TTC549 (cell line): Measurements from ENCODE around the gene DDX5.
"Not testable (repeated sequence)": the region's sequence is repeated elsewhere in the genome, so short reads cannot be mapped to it uniquely, and the experiment has no call there.

Source experiments
- FAIRE-seq: peaks from 2 replicates; lab custom pipeline; 2012; peaks lifted over from hg19 to GRCh38; lab: Jason Lieb, UNC

Gene DDX5

DNA sequence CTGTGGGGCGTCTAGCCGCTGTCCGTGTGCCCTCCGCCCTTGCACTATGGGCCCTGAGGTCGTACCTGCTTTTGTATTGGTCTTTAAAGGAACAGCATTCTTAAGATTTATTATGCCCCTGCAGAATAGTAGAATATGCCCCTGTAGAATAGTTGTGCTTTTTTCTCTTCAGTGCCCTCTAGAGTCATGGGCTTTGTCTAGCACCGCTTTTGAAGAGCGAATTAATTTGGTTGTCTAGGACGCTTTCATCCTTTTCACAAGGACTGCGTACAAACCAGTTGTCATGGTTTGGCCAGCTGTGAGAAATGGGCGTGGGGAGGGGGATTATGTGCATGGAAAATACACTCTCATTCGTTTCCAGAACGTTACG is 1.3 kb upstream of the DDX5 start:
- no peak for FAIRE-seq

DNA sequence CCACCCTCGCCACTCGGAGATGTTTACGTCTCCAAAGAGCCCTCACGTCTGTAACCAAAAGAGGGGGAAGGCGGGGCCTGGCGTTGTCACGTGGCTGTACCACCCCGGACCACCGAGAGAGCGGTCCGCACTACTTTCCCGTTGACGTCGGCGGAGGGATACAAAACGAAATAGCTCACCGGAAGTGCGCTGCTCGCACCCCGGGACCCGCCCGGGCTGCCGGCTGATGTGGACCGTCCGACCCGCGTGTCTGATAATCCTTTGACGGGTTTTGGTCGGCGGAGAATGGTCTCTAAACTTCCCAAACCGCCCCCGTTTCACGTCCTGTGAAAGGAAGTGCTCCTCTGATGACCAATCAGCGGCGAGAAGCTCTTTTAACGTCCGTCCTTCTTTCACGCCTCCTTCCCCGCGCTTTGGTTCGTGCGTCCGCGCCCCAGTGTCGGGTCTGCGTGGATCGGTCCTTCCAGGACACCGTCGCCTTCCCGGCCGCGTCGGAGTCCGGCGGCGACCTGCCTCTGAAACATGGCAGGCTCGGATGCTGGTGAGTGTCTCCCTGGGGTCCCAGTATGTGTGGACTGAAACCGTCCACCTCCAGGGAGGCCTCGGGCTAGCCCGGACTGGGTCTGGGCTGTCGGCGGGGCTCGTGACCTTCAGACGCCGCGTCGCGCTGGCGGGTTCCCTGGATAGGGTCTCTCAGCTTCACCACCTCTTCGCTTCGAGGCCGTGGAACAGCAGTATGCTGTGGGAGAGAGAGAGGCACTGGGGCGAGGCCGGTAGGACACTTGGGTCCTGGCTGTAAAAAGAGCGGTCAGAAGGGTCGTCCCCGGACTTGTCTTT is 705 bp upstream of the DDX5 start, which contains the start of gene CEP95:
TSS of gene CEP95 (plus strand) at position 402 of the 837 bp plus-strand sequence. CDS start at position 523, 121 bp downstream.
- FAIRE-seq: no peak

DNA sequence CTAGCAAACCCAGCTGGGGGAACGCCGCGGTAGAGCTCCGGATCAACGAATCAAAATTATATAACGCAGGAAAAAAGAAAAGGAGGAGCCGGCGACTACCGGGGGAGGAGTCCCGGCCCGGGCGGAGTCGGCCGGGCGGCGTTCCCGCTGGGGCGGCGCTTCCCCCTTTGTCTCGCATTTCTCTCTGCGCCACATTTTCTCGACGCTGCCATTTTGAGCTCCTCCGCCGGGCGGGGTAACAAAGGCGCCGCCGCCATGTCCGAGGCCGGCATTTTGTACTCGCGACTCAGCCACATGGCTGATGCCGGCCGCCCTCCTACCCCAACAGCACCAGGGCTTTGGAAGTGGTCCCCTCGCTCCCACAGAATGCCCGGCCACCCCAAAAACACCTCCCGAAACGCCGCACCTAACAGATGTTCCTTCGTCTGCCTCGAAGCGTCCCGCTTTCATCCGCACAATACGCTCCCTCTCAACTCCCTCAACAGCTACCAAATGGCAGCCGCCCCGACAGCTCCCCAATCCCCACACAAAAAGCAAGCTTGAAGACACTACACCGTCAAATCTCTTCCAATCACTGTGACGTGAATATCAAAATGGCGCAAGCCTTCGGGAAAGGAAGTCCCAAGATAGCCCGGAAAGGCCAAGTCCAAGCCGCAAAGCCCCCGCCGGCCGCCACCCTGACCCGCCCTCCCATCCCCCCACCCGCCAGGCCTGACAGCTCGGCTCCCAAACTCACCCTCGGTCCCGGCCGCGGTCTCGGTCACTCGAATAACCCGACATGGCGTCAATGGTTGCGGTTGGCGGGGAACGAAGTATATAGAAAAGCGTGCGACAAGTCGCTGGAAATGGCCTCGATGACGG is 519 bp downstream of the DDX5 start:
- FAIRE-seq: no peak

DNA sequence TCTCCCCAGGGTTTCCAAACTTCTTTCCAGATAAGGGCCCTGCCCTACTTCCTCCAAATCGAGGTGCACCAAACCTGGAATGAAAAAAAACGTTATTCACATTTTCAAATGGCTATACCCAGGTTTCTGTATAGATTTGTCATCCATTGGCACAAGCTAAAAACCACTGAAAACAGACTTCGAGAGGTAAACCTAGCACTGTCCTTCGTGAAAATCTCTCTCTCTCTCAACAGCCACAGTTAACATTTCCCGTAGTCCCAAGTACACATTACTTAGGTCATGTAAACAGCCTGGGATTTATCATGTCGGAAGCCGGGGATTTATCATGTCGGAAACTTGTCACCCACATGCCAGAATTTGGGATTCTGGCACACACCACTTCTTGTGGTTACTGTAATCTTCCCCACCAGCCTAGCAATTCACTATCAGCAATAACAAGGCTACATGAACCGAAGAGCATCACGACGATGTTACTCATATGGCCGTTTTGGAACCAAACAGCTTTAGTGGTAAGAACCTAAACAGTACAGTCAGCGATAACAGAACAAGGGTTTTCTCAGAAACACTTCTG is 1.2 kb downstream of the DDX5 start:
- no peak for FAIRE-seq

DNA sequence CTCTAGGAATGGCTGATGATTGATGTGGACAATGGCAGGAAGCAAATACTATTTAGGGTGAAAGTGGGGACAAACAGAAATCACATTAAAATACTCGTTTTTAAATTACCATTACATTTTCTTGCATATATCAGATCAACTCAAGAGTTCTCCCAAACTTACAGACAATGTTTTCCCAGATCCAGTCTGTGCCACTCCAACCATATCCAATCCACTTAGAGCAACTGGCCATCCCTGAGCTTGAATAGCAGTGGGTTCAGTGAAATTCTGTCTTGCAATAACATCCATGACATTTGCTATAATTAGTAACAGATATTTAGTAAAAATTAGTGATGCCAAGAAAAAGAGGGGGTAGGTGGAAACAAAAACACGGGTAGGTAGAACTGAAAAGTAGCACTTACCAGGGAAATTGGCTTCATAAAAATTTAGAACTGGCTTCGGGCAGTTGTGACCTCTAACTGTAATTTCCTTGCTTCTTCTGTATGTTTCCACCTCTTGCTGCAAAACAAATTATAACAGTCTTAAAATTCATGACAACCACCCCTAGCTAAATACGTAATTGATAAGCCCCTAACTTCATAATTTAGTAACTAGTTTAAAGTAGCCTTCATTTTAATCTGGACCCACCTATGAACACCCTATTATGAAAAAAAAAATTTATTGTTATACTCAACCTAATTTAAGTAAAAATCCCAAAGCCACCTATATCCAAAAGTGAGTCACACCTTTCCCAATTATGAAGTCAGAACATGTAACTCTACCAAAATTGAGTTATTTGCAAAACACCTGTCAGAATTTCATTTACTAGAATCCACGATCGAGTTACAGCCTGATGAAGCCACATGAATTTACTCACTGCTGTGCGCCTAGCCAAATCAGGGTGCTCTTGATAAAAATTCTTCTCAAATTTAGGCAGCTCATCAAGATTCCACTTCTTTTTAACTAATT is 2.0 kb downstream of the DDX5 start:
- FAIRE-seq: no peak

DNA sequence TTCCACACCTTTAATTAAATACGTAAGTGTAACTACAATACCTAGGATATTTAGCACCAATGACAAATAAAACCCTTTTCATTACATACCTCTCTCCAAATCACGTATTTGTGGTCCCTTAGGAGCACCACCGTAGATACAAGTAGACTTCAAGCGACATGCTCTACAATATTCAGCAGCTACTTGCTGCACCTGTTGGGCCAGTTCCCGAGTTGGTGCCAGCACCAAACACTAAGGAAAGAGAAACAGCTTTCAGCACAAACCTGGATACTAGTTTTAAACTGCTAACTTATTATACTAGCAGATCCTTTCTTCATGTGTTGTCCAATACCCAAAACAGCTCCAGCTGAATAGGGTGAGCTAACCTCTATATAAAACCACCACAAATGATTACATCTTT is 2.7 kb downstream of the DDX5 start:
- no peak for FAIRE-seq

DNA sequence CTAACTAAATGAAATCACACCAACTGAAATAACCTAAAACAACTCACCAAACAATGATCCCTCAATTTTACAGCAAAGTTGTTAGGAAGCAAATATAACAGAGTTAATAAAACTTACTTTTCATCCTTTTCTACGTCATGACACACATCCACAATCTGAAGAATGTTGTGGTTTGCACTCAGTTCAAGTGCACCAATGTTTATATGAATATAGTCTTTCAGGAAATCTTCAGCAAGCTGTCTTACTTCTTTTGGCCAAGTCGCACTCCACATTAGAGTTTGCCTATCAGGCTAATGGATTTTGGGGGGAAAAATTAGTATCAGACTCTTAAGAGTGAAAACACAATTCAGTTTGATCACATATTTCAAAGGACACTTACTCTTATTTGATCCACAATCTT is 3.3 kb downstream of the DDX5 start:
- no peak for FAIRE-seq

DNA sequence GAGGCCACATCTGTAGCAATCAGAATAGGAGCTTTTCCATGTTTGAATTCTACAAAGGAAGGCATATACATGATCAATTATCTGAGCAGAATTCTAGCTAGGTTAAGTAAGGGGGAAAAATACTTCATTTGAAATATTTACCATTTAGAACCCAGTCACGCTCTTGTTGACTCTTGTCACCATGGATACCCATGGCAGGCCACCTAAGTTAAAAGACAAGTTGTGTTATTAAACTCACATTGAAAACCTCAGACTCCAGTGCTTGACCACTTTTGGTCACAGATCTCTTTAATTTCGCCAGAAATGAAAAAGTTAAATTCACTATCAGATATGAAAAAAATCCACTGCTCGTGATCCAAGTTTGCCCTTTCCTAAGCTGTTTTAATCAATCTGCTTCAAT is 4.1 kb downstream of the DDX5 start:
- no peak for FAIRE-seq

DNA sequence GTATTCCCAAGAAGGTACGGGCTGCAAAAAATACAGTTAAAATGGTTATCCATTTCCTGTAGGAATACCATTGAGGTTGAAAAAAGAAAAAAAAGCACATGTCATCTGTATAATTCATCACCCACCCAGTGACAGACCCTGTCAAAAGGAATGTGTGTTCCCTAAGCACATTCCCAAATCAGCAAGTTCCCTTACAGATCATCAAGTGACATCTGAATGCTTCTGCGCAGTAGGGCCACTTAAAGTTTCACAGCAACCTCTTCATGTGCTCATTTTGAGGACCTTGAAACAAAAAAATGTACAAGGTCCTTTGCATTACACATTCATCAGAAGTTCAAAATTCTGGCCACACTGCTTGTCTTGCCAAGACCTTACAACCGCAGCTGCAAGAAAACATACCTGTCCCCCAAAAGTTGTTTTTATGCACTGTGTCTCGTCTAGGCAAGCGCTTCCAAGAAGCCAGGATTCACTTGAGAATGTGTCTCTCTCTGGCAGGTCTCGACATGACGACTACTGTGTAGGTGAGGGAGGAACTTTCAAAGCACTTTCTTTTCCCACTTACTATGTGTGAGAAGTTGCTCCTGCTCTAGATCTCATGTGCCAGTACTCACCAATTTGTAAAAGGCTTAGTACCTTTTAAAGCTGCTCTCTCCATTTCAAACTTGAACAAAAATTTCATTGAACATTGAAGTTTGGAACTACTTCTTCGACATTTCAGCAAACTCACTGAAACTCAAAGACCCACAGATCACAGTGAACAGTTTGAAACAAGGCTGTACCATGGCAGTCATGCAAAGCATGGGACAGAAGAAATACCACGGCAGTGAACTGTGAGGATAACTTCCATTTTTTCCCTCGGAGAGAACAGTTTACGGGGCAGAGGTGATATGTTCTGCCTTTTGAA is 5.0 kb downstream of the DDX5 start:
- FAIRE-seq: no peak

DNA sequence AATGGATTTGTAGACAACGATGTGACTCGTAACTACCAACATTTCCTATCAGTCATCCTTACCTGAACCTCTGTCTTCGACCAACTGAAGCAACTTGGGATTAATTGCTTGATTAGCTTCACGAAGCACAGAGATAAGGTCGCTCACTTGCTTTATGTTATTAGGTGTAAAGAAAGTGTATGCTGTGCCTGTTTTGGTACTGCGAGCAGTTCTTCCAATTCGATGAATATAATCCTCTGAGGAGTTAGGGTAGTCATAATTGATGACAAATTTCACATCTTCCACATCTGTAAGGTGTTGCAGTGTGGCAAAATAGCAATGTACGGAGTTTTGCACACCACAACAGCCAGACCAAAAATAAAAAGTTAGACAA is 5.6 kb downstream of the DDX5 start:
- no peak for FAIRE-seq

DNA sequence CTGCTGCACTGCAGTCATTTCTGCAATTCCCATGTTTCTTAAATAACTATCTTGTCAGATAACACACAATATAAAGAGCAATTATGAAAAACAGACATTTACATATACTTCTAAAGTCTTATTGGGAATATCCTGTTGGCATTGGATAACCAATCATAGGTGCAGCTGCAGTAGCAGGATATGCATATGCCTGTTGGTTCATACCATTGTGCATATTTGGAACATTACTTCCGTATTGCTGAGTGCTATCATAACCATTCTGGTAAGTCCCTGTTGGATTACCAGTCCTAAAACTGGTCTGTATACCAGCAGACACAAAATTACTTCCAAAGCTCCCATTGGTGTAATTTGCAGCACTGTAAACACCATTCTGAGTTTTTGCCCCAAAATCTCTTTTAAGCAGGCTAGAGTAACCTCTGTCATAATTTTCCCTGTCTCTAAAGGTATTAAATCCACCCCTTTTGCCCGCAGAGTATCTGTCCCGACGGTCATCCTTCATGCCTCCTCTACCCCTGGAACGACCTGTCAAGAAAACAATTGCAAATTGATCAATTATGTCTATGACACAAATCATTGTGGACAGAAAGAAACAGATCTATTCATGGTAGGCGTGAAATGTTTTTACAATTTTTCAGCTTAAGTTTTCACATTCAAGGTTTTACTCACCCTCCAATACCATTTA is 6.1 kb downstream of the DDX5 start:
- FAIRE-seq: no peak

DNA sequence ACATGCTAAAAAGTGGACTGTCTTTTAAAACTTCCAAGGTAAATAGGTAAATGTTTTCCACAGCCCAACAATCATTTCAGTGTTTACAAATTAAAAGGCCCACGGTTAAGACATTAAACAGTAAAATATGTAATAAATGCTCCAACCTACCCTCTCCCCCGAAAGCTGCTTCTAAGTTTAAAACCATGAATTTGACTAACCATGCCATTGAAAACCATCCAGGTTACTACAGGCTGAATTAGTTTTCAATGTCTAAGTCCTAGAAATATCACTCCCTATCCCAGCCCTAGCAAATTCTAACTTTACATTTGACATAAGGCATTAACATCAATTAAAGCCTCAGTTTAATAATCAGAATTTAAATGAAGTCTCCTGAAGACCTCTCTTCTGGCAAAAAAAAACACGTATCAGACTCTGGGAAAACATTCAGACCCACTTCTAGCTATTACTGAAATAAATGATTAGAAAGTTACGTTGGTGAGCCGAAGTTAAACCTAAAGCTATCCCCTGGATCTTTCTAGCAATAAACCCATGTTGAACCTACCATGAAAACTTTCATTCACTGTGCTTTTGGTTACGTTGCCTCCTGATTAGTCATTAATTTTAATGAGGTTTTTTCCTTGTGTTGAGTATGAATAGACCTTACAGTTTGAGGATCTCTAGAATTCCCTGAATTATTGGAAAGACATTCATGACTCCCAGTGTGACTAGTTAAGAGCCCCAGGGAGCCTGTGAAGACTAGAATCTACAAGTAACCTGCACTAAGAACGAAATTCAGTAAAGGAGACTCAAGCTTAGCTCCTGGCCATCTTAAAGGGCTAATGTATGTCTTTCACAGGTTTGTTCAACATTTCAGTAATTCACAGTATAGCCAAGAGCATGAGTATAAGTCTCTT is 7.5 kb downstream of the DDX5 start:
- FAIRE-seq: no peak

DNA sequence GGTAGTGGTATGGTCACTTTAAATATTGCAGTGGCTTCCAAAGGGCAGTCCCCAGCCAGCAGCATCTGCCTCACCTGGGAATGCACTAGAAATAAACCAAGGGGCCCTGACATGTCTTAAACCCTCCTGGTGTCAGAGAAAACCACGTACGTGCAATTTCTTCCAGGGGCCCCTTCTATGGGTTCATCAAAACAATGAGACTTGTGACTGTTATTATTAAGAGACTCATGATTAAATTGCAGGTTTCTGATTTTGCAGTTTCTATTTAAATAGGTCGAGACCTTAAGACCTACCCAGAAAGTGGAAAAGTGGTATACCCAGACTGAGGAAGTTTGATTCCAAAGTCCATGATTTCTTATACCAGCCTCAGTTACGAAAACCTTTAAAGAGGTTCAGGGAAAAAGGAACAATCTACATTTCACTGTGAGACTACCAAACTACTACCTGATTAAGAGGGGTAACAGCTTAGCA is 8.5 kb downstream of the DDX5 start:
- no peak for FAIRE-seq

DNA sequence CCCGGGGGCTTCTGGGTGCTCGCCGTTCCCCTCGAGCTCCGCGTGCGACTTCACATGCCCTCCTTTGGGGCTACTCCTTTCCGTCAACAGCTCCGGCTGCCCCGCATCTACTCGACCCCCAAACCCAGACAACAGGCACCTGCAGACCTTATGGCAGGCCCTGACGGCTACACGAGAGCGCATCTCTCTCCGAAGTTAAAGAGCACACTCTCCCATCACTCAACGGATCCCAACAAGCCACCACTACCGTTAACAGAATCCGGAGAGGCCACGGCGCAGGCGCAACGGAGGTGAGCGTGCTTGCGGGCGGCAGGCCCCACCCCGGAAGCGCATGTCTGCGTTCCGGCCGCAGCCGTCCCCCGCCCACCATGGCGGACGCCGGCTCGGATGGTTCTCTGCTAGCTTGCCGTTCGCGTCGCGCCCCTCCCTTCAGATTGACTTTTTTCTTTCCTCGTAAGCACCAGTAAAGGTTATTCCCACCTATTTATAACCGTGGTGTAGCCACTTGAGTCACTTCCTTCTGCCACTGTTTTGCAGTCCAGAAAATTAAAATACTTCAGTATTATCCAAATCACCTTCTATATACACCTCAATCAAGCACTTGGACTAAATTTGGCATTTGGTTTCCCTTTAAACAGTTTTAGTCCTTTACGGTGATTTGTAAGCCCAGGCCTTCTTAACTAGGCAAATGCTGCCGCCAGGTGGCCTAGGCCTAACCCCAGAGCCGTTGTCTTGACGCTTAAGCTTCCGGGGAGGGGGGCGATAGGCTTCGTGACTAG is 9.1 kb downstream of the DDX5 start, which contains the start of gene POLG2:
TSS of gene POLG2 (minus strand) at position 269 of the 779 bp plus-strand sequence. CDS start at position 183, 86 bp downstream.
- FAIRE-seq: no peak

DNA sequence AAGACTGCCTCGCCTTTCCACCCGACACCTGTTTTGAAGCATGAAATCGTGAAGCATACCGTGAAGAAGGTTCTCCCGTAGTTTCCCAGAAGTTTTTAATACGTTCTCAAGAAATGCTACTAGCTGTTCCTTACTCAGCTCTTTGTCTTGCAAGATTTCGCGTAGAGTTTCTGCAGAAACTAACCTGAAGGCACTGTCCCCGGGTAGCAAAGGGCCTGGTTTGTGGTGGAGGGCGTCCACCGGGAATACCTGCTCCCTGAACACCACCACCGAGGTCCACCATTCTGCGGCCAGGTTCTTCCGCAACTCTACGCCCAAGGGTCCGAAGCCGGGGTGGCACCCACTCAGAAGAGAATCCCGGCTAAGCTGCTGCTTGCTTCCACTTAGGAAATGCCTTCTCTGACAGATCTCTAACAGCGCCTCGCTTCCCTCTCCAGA is 9.7 kb downstream of the DDX5 start:
- no peak for FAIRE-seq

DNA sequence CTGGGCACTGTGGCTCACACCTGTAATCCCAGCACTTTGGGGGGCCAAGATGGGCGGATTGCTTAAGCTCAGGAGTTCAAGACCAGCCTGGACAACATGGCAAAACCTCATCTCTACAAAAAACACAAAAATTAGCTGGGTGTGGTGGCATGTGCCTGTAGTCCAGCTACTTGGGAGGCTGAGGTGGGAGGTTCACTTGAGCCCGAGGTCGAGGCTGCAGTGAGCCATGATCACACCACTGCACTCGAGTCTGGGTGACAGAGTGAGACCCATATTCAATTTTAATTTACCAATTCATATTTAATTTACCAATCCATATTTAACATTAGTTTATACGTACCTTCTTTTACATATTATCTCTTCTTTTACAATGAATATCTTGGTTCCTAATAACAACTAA is 10.8 kb downstream of the DDX5 start:
- FAIRE-seq: not testable (repeated sequence)

DNA sequence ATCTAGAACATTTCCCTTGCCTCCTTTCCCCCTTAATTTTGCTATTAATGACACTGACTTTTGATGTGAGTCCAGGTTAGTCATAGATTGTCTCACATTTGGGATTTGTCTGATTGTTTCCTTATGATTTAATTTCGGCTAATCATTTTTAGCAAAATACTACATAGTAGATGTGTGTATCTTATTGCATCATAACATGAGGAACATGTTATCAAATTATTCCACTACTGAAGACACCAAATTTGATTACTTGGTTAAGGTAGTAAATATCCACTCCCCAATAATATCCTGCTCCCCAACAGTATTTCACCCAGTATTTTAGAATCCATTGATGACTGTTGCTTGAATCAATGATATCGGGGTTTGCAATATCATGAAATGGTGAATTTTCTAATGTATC is 12.0 kb downstream of the DDX5 start:
- FAIRE-seq: no peak

DNA sequence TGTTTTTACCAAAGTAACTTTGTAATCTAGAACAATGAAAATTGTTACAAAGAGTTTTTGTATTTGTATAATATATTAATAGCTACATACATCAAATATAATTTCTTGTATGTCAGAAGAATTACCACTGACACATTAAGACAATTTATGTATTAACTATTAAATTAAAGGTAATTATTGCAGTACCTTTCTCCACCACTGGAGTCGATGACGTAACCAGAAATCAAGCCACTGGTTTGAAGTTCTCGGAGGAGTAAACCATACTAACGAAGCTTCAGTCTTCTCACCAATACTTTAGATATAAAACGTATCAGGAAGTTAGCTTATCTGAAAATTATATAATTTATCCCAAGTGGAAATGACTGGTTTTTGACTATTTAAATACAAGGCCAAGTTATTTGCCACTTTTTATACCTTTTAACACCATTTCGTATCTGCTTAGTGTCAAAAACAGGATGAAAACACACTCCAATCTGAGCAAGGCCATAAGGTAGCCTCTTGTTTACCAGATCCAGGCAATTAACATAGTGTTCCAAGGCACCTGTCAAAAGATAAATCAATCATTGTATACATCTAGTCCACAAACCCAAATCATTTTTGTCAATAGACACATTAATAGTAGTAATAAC is 13.5 kb downstream of the DDX5 start:
- no peak for FAIRE-seq
